NB4 (cell line): ENCODE results near the gene NAXD.

Source experiments
- CTCF ChIP-seq: IDR thresholded peaks from one replicate; pipeline ENCODE4 v1.5.1; 2012; ENCODE audit warnings: low read depth, low read length
- POLR2A ChIP-seq: IDR thresholded peaks from 2 replicates; pipeline ENCODE4 v1.6.1; 2011; ENCODE audit warnings: mild to moderate bottlenecking; ENCODE audit not compliant: insufficient read length; ENCODE audit errors: extremely low read depth

DNA sequence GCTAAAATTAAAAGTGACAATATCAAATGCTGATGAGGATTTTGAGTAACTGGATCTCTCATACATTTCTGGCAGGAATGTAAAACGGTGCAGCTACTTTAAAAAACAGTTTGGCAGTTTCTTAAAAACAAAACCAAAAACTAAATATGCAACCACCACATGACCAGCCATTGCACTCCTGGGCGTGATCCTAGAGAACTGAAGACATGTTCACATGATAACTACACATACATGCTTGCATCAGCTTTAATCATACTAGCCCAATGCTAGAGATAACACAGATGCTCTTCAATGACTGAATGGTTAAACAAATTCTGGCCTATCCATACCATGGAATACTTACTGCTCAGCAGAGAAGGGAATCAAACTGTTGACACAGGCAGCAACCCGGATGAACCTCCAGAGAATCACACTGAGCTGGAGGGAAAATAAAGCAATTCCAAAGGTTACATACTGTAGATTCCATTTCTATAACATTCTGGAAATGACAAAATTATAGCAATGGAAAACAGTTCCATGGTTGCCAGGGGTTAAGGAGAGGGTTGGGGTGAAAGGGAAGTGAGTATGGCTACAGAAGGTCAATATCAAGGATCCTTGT is 25.5 kb upstream of the NAXD start:
- TF ChIP-seq CTCF (no peak), POLR2A (no peak)
